SU-DHL-6 (cell line): ENCODE results near the gene TEDC1.

ENCODE experiments used
- H2AFZ ChIP-seq: fragments of 200-600 bp; sonication (generic); 2 replicates; pipeline ENCODE4 v1.6.1; 2014; ENCODE audit warnings: low read depth, mild to moderate bottlenecking, moderate library complexity, mixed read lengths, antibody characterized with exemption, low read length; ENCODE audit not compliant: severe bottlenecking
- H3F3A ChIP-seq: fragments of 200-600 bp; shearing (Covaris generic); 2 replicates; pipeline ENCODE4 v1.6.0; 2016; ENCODE audit warnings: antibody characterized with exemption, mild to moderate bottlenecking; ENCODE audit not compliant: insufficient read depth
- H3K27ac ChIP-seq: fragments of 200-600 bp; sonication (generic); 2 replicates; pipeline ENCODE4 v1.5.1; 2016; ENCODE audit warnings: low read depth, mild to moderate bottlenecking, low read length, moderate library complexity, mixed read lengths
- H3K27me3 ChIP-seq: fragments of 200-600 bp; sonication (generic), shearing (Covaris generic); 2 replicates; pipeline ENCODE4 v1.6.0; 2014; ENCODE audit warnings: mild to moderate bottlenecking, low read length
- H3K36me3 ChIP-seq: fragments of 200-600 bp; sonication (generic); 2 replicates; pipeline ENCODE4 v1.6.1; 2014; ENCODE audit warnings: mild to moderate bottlenecking, low read length, mixed read lengths
- H3K4me2 ChIP-seq: fragments of 300-600, 200-600 bp; shearing (Covaris generic), sonication (generic); 2 replicates; pipeline ENCODE4 v1.6.0; 2014; ENCODE audit warnings: low read length, low read depth, mild to moderate bottlenecking; ENCODE audit not compliant: poor library complexity, severe bottlenecking
- H3K4me3 ChIP-seq: fragments of 200-600 bp; sonication (generic); 2 replicates; pipeline ENCODE4 v1.5.1; 2014; ENCODE audit warnings: antibody characterized with exemption, low read length, mild to moderate bottlenecking, mixed read lengths; ENCODE audit not compliant: insufficient read depth, poor library complexity, severe bottlenecking
- H3K79me2 ChIP-seq: fragments of 200-600 bp; sonication (generic); 2 replicates; pipeline ENCODE4 v1.6.1; 2014; ENCODE audit warnings: mild to moderate bottlenecking, low read length, moderate library complexity; ENCODE audit not compliant: insufficient read depth
- H3K9ac ChIP-seq: fragments of 200-600 bp; sonication (generic); 2 replicates; pipeline ENCODE4 v1.7.0; 2014; ENCODE audit warnings: mild to moderate bottlenecking, low read length
- H3K9me2 ChIP-seq: fragments of 200-600 bp; sonication (generic); replicated peaks from 2 replicates; pipeline ENCODE4 v1.6.1; 2014; ENCODE audit warnings: low read length; ENCODE audit not compliant: insufficient read depth
- H3K9me3 ChIP-seq: fragments of 200-600 bp; sonication (generic); 2 replicates; pipeline ENCODE4 v1.6.1; 2014; ENCODE audit warnings: low read length, mixed read lengths; ENCODE audit not compliant: insufficient read depth
- H4K20me1 ChIP-seq: fragments of 200-600 bp; sonication (generic); 2 replicates; pipeline ENCODE4 v1.6.1; 2014; ENCODE audit warnings: low read depth, mild to moderate bottlenecking, antibody characterized with exemption, low read length, moderate library complexity, mixed read lengths
- EZH2phosphoT487 ChIP-seq: fragments of 200-600 bp; sonication (generic), shearing (Covaris generic); conservative IDR thresholded peaks from 2 replicates; pipeline ENCODE4 v1.6.1; 2018; ENCODE audit warnings: mild to moderate bottlenecking, antibody characterized with exemption, low read length, moderate library complexity, mixed read lengths
- TF ChIP-seq, protein P1 (sequence below): fragments of 200-600 bp; sonication (generic); IDR thresholded peaks from one replicate; pipeline ENCODE4 v1.5.1; 2017; ENCODE audit warnings: antibody characterized with exemption, mild to moderate bottlenecking, low read length, moderate library complexity; ENCODE audit not compliant: insufficient read depth, poor library complexity, severe bottlenecking

The TEDC1 gene

DNA sequence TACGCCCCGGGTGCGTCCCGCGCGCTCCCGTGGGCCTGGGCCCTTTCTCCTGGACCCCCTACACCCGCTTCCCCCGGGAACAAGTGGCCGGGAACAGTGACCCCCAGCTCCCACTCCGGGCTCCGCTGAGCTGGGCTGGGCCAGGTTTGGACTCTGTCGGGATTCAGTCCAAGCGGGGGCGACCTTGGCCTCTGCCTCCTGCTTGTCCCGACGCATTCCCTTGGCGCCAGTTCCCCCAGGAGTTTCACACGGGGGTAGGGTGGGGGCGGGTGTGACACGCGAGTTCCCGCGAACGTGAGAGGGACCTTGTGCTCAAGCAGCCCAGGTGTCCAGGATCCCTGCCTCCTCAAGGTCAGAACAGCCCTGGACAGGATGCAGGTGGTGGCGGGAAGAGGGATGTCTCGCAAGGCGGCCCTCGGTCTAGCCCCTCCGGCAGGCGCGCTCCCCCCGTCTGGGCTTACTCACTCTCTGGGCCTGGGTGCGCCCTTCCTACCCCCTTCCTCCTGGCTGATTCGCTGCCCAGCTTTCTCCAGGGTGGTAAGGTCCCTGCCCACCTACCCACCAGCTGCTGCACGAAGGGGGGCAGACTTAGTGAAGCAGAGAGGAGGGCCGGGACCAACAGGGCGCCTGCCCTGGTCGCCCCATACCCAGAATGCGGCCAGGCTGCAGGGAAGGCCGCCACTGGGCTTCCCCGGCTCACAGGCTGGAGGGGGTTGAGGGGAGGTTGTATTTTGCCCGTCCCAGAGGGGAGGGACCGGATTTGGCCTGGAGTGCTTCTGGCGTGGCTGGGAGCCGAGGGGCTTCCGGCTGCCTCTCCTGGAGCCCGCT is 15.6 kb upstream of the TEDC1 start:
- Histone ChIP-seq H3K27me3 (no peaks in the 10 kb centered on the region), H3K79me2 (no peaks in the 10 kb centered on the region), H3K4me3 (no peak overlapping the region), H3K4me2 (peak overlapping the region; percentile 54), H2AFZ (no peak overlapping the region), H3K9me2 (no peaks in the 10 kb centered on the region), H3K27ac (no peak overlapping the region), H4K20me1 (no peaks in the 10 kb centered on the region), H3F3A (peaks cover 1% of the 10 kb centered on the region), H3K9me3 (0 out of 2 replicates have a peak, but pooled peaks cover 3% of the 10 kb centered on the region), H3K36me3 (no peaks in the 10 kb centered on the region), H3K9ac (0 out of 2 replicates have a peak overlapping the region, but pooled peaks have one; percentile 26)
- TF ChIP-seq EZH2phosphoT487: 0 out of 2 replicates have a peak, but pooled peaks have one; percentile 52
- TF ChIP-seq, protein P1, sequence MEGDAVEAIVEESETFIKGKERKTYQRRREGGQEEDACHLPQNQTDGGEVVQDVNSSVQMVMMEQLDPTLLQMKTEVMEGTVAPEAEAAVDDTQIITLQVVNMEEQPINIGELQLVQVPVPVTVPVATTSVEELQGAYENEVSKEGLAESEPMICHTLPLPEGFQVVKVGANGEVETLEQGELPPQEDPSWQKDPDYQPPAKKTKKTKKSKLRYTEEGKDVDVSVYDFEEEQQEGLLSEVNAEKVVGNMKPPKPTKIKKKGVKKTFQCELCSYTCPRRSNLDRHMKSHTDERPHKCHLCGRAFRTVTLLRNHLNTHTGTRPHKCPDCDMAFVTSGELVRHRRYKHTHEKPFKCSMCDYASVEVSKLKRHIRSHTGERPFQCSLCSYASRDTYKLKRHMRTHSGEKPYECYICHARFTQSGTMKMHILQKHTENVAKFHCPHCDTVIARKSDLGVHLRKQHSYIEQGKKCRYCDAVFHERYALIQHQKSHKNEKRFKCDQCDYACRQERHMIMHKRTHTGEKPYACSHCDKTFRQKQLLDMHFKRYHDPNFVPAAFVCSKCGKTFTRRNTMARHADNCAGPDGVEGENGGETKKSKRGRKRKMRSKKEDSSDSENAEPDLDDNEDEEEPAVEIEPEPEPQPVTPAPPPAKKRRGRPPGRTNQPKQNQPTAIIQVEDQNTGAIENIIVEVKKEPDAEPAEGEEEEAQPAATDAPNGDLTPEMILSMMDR: no peak

DNA sequence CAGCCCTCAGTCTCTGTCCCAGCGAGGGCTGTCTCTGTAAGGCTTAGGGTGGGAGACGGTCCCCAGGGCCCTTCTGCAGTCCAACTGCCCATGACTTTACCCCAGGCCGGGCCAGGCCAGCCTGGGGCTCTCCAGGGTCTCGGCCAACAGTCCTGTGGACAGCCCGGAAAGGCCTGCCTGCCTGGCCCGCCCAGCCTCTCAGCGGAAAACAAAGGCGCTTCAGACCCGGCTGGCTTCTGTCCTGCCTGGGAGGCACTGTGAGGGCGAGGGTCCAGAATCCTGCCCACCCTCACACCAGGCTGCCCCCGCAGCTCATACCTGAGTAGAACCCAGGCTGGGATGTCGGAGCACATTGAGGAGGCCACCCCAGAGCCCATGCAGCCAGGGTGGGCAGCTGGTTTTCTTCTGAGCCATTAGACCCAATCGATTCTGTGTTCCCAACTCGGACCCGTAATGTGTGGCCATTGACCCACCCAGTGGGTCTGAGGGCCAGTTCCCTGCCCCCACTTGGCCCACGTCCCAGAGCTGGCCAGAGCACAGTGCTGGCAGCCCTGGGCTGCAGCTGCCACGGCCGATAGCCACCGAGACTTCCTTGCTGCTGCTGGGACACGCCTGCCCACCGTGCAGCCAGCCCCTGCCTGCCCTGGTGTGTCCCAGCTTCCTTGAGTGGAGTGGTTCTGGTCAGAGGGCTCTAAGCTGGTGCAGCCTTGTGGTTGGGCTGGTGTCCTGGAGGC is 14.8 kb upstream of the TEDC1 start:
- no peak overlapping the region for H3K4me2 ChIP-seq
- H3K27ac ChIP-seq: no peak overlapping the region
- no peaks in the 10 kb centered on the region for H3K27me3 ChIP-seq
- no peaks in the 10 kb centered on the region for H4K20me1 ChIP-seq
- H3K79me2 ChIP-seq: no peaks in the 10 kb centered on the region
- H3K36me3 ChIP-seq: no peaks in the 10 kb centered on the region
- H3K9me3 ChIP-seq: 0 out of 2 replicates have a peak, but pooled peaks cover 3% of the 10 kb centered on the region
- TF ChIP-seq, protein P1: no peak
- no peak for TF ChIP-seq EZH2phosphoT487
- no peak overlapping the region for H3K9ac ChIP-seq
- no peak overlapping the region for H2AFZ ChIP-seq
- H3K9me2 ChIP-seq: no peaks in the 10 kb centered on the region
- no peak overlapping the region for H3K4me3 ChIP-seq
- H3F3A ChIP-seq: no peaks in the 10 kb centered on the region

DNA sequence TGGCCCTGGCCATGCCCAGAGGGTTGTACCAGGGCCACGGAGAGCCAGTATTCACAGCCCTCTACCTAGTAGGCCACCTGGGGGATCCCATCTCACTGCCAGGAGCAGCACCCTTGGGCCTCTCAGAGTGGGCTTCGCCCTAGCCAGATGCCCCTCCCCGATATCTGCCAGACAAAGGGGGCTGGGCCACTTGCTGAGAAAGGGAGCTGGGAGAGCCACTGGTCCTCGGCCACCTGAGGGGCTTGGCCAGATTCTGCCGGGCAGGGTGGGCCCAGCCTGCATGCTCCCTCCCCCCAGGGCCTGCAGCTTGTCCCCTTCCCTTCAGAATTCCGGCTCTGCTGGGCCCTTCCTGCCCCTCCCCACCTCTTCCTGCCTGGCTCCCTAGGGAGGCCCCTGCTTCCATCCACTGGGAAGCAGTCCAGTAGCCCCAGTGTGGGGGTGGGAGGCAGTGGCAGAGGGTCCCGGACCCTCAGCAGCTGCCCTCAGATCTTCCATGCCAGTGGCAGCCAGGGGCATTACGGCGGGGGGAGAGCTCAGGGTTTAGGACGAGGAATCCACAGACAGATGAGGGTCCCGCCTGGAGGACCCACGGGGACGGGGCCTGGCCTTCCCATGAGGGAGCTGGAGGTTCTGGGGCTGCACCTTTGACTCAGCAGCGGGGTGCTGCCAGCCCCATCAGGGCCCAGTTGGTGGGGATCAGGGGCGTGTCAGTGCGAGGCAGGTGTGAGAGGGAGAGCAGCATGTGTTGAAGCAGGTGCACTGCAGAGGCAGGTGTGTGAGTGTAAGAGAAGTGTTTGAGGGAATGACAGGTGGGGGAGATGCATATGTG is 14.0 kb upstream of the TEDC1 start:
- no peak overlapping the region for H3K4me2 ChIP-seq
- no peaks in the 10 kb centered on the region for H3K27me3 ChIP-seq
- H4K20me1 ChIP-seq: no peaks in the 10 kb centered on the region
- H2AFZ ChIP-seq: no peak overlapping the region
- no peaks in the 10 kb centered on the region for H3F3A ChIP-seq
- no peak for TF ChIP-seq EZH2phosphoT487
- TF ChIP-seq, protein P1: no peak
- 0 out of 2 replicates have a peak, but pooled peaks cover 3% of the 10 kb centered on the region for H3K9me3 ChIP-seq
- no peak overlapping the region for H3K27ac ChIP-seq
- H3K9me2 ChIP-seq: no peaks in the 10 kb centered on the region
- no peak overlapping the region for H3K9ac ChIP-seq
- no peaks in the 10 kb centered on the region for H3K79me2 ChIP-seq
- H3K4me3 ChIP-seq: no peak overlapping the region
- no peaks in the 10 kb centered on the region for H3K36me3 ChIP-seq
